Sigmoid colon (tissue), 7 donors: ENCODE results near the gene FGFR2. TPM values are rescaled to one million over a fixed set of nuclear protein-coding genes. Genes with fewer than 3 reads are reported as not detected.

ENCODE experiments used
- DNase-seq: peaks from one replicate; pipeline ENCODE4 v3.0.0-alpha.2; 2019
- H3K27ac ChIP-seq, 4 donors: fragments of 200-600 bp; sonication (generic); one replicate each; pipeline ENCODE4 v1.5.1; 2016 to 2019; ENCODE audit warnings: mild to moderate bottlenecking in 1 of 4
- H3K27me3 ChIP-seq, 3 donors: fragments of 200-600 bp; sonication (generic); one replicate each; pipeline ENCODE4 v1.5.1; 2019; ENCODE audit warnings: mild to moderate bottlenecking in 1 of 3
- H3K36me3 ChIP-seq, 4 donors: fragments of 200-600 bp; sonication (generic); one replicate each; pipeline ENCODE4 v1.5.1; 2016 to 2019
- H3K4me1 ChIP-seq, 4 donors: fragments of 200-600 bp; sonication (generic); one replicate each; pipeline ENCODE4 v1.5.1; 2017 to 2019
- H3K4me3 ChIP-seq, 4 donors: fragments of 200-600 bp; sonication (generic); one replicate each; pipeline ENCODE4 v1.5.1; 2017 to 2019; ENCODE audit warnings: mild to moderate bottlenecking in 2 of 4, moderate library complexity in 1 of 4
- H3K9me3 ChIP-seq, 4 donors: fragments of 200-600 bp in 3 of 4; sonication (generic) in 3 of 4; one replicate each; pipeline versions ENCODE4 v1.5.1 to v1.6.1; 2013 to 2019
- EP300 ChIP-seq, 4 donors: sonication (generic); formaldehyde crosslinking; IDR thresholded peaks; one replicate each; pipeline ENCODE4 v1.6.1; 2017; ENCODE audit warnings: antibody characterized with exemption in 4 of 4
- POLR2A ChIP-seq, 2 donors: fragments of 450-650 bp; IDR thresholded peaks; one replicate each; pipeline ENCODE4 v1.6.1; 2016; ENCODE audit warnings: antibody characterized with exemption in 2 of 2, mild to moderate bottlenecking in 2 of 2, moderate library complexity in 2 of 2
- POLR2AphosphoS5 ChIP-seq, 4 donors: sonication (generic); formaldehyde crosslinking; IDR thresholded peaks; one replicate each; pipeline ENCODE4 v1.6.1; 2017; ENCODE audit warnings: antibody characterized with exemption in 4 of 4
- WGBS, 2 donors: extraction: QIAGEN DNeasy Blood & Tissue Kit; methylation state at CpG; one replicate each; pipeline ENCODE4 v1.1.7; 2013; 5-methylcytosine and 5-hydroxymethylcytosine counted together
- intact Hi-C: fragments of 100-400 bp; cut with DNase I; formaldehyde crosslinking; loops from one replicate; pipeline ENCODE4 v1.15.1; 2023
- polyA plus RNA-seq, 3 donors: library from polyadenylated mRNA; stranded (reverse); fragments of 200-250 nt; gene quantifications; one replicate each; pipeline ENCODE4 v1.2.3, GENCODE V29; 2013
- total RNA-seq, 4 donors: library from RNA; depleted of rRNA; stranded (reverse); fragments of >200 nt; gene quantifications; one replicate each; pipeline ENCODE4 v1.1.0, GENCODE V29; 2016
- TF ChIP-seq, protein P1 (sequence below), 4 experiments: fragments of 450-650 bp in 3 of 4; fragments of 200-600 bp in 1 of 4; IDR thresholded peaks; one replicate each; pipeline ENCODE4 v1.5.1; 2016 to 2019; ENCODE audit warnings: antibody characterized with exemption in 4 of 4, mild to moderate bottlenecking in 3 of 4, moderate library complexity in 2 of 4
- donor health status: healthy with polysubstance abuse.
- donor health status: Bipolar disorder and iron deficiency.
- donor health status: healthy.

The FGFR2 gene
- total and polyA plus RNA-seq, 7 donors: 5.1 to 143 (median 71.5) TPM

DNA sequence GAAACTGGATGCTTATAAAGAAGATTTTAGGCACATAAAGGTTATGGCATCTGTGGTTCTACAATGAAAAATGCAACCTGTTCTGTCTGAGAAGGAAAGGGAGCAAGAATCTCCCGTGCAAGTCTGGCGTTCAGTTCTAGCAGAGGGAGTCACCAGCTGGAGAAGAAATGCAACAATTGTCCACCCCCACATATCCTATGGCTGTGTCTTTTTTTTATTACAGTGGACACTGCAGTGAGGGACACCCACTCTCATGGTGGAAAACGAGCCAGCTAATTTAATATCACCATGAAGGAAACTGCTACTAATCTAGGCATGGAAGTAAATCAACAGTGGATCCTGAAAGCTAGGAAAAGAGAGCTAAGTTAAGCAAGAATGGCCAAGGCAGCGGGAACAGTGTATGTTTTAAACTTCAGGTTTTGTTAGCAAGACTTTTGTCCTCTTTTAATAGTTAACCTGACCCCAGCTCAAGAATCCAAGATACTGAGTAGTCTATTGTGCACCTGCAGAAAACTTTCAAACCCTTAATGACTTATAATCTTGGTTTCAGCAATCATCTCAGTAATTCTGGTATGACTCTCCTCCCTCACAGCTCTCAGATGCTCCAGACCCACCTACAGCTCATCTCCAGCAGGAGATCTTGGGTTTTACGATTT lies 149.3 kb downstream of the FGFR2 start:
- no peak overlapping the region for H3K4me3 ChIP-seq
- H3K27me3 ChIP-seq: no peaks in the 10 kb centered on the region
- intact Hi-C loops: loop anchor here (5.0 kb wide), 1 partner anchor 38 kb away; no protein-coding TSS in a partner anchor
- H3K4me1 ChIP-seq: peaks cover 0 to 13% (median 0%) of the 10 kb centered on the region in 4 donors
- H3K36me3 ChIP-seq: no peaks in the 10 kb centered on the region
- TF ChIP-seq, protein P1, sequence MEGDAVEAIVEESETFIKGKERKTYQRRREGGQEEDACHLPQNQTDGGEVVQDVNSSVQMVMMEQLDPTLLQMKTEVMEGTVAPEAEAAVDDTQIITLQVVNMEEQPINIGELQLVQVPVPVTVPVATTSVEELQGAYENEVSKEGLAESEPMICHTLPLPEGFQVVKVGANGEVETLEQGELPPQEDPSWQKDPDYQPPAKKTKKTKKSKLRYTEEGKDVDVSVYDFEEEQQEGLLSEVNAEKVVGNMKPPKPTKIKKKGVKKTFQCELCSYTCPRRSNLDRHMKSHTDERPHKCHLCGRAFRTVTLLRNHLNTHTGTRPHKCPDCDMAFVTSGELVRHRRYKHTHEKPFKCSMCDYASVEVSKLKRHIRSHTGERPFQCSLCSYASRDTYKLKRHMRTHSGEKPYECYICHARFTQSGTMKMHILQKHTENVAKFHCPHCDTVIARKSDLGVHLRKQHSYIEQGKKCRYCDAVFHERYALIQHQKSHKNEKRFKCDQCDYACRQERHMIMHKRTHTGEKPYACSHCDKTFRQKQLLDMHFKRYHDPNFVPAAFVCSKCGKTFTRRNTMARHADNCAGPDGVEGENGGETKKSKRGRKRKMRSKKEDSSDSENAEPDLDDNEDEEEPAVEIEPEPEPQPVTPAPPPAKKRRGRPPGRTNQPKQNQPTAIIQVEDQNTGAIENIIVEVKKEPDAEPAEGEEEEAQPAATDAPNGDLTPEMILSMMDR (IDR thresholded peaks at IDR 0.05): no peak
- TF ChIP-seq POLR2AphosphoS5 (IDR thresholded peaks at IDR 0.05): no peak
- TF ChIP-seq EP300 (IDR thresholded peaks at IDR 0.05): no peak
- no peak for TF ChIP-seq POLR2A (IDR thresholded peaks at IDR 0.05)
- DNase-seq: no peak
- H3K9me3 ChIP-seq: no peaks in the 10 kb centered on the region
- 20 to 57% methylated on average over 5 of the region's 5 CpGs for WGBS, 2 donors
- no peak overlapping the region for H3K27ac ChIP-seq

DNA sequence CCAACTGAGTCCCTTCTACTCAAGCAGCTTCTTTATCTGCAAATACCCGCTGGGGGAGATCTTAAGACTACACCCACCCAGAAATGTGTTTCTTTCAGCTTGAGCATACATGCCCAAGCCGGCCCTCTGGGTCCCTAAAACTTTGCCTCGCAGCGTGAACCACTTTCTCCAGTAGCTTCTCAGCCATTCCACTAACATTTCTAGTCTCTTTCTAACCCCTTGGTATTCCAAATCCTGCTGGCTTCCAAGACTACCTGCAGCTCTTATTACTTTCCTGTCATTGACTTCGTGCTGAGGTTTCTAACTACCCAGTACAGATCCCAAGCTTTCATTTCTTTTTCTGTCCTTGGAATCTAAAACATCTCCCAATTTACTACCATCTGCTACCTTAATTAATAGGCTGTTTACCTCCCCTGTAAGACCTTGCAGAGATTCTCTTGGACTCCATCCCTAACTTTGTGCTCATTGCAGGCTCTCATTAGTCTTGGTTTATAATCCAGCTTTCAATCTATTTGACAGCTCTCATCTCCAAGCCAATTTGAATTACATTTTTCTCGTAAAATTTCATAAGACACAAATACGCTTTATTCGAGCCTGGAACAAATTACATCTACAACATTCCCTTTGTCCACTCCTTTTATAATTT lies 153.6 kb downstream of the FGFR2 start:
- WGBS, 2 donors: 84 to 89% methylated on average over 8 of the region's 8 CpGs
- TF ChIP-seq POLR2AphosphoS5 (IDR thresholded peaks at IDR 0.05): no peak
- no peak for TF ChIP-seq EP300 (IDR thresholded peaks at IDR 0.05)
- TF ChIP-seq, protein P1 (IDR thresholded peaks at IDR 0.05): no peak
- TF ChIP-seq POLR2A (IDR thresholded peaks at IDR 0.05): no peak
- intact Hi-C loops: loop anchor here (5.0 kb wide), 1 partner anchor 43 kb away; no protein-coding TSS in a partner anchor

DNA sequence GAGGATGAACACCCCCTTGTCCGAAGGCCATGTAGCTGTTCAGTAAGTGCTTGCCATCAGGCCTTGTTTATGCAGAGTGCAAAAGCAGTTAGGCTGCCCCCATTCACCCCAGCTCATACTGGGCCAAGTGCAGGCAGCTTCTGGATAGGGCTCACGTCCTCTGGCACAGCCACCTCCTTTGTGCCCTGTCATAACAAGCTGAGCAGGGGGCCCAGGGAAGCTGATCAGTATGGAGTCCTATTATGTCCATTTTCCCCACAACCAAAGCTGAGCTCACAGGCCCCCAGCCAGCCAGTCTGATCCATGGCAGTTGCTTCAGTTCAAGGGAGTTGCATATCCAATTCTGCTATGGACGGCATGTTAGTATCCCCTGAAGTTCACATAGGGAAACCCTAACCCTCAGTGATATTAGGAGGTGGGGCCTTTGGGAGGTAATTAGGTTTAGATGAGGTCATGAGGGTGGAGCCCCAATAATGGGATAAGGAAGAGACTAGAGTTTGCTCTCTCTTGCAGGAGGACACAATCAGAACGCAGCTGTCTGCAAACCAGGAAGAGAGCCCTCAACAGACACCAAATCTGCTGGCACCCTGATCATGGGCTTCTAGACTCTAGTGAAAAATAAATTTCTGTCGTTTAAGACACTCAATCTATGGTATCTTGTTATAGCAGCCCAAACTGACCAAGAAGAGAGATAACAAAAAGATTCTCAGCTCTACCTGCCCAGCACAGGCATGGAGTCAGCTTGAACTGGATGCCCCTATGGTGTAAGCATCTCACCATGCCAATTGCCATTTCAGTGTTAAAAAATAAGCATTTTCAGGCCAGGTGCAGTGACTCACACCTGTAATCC lies 155.9 kb downstream of the FGFR2 start:
- H3K4me1 ChIP-seq: peaks cover 0 to 29% (median 8%) of the 10 kb centered on the region in 4 donors
- TF ChIP-seq, protein P1 (IDR thresholded peaks at IDR 0.05): no peak
- TF ChIP-seq EP300 (IDR thresholded peaks at IDR 0.05) (no peak), POLR2A (IDR thresholded peaks at IDR 0.05) (no peak), POLR2AphosphoS5 (IDR thresholded peaks at IDR 0.05) (no peak)
- peak overlapping the region in 1 of 4 donors; percentile 25 for H3K27ac ChIP-seq
- intact Hi-C loops: no loop called here
- no peaks in the 10 kb centered on the region for H3K27me3 ChIP-seq
- WGBS, 2 donors: 58 to 68% methylated on average over 5 of the region's 5 CpGs
- DNase-seq: no peak
- no peak overlapping the region for H3K4me3 ChIP-seq
- no peaks in the 10 kb centered on the region for H3K9me3 ChIP-seq
- no peaks in the 10 kb centered on the region for H3K36me3 ChIP-seq

More for the DNA sequence above, 153.6 kb downstream of the FGFR2 start:
- no peak overlapping the region for H3K4me3 ChIP-seq
- no peaks in the 10 kb centered on the region for H3K9me3 ChIP-seq
- DNase-seq: no peak
- H3K36me3 ChIP-seq: no peaks in the 10 kb centered on the region
- H3K4me1 ChIP-seq: peaks cover 0 to 19% (median 0%) of the 10 kb centered on the region in 4 donors
- H3K27ac ChIP-seq: no peak overlapping the region
- H3K27me3 ChIP-seq: no peaks in the 10 kb centered on the region

DNA sequence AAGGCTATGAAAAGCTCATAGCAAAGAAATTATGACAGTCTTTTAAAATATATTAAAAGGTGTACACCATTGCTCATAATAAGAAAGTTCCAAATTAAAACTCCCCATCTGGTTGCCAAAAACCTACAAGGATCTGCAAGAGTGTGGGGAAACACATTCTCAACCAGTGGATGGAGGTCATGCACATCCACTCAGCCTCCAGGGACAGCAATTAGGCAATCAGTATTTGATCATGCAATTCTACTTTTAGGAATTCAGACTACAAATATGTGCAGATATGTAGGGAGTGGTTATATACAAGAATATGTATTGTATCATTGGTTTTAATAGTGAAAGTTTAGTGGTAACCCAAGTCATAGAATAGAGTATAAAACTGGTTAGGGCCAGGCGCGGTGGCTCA lies 157.8 kb downstream of the FGFR2 start:
- DNase-seq: no peak
- WGBS, 2 donors: 96 to 99% methylated on average over 2 of the region's 2 CpGs
- TF ChIP-seq POLR2AphosphoS5 (IDR thresholded peaks at IDR 0.05) (no peak), POLR2A (IDR thresholded peaks at IDR 0.05) (no peak), EP300 (IDR thresholded peaks at IDR 0.05) (no peak)
- TF ChIP-seq, protein P1 (IDR thresholded peaks at IDR 0.05): no peak
- Histone ChIP-seq H3K4me3 (no peak overlapping the region), H3K27me3 (no peaks in the 10 kb centered on the region), H3K36me3 (no peaks in the 10 kb centered on the region), H3K4me1 (peaks cover 0 to 47% (median 24%) of the 10 kb centered on the region in 4 donors), H3K9me3 (no peaks in the 10 kb centered on the region), H3K27ac (no peak overlapping the region)
- intact Hi-C loops: no loop called here
